Smooth muscle cell (in vitro differentiated cells): ENCODE measurements around the gene FAM9A. TPM values are rescaled to one million over a fixed set of nuclear protein-coding genes. Genes with fewer than 3 reads are reported as not detected.
A peak's percentile ranks its signal among the peaks of the same experiment; 100 is the strongest.

Experiments used
- DNase-seq: peaks from one replicate; lab custom pipeline; 2025; ENCODE audit not compliant: unreplicated experiment; lab: John Stamatoyannopoulos, UW
- H2AFZ ChIP-seq: fragments of 200-600 bp; sonication (generic); 2 replicates; pipeline ENCODE4 v1.6.0; 2016; ENCODE audit warnings: antibody characterized with exemption, low read depth, mild to moderate bottlenecking
- H3F3A ChIP-seq: fragments of 200-600 bp; sonication (generic); 2 replicates; pipeline ENCODE4 v1.6.0; 2017; ENCODE audit warnings: antibody characterized with exemption, low read depth
- H3K27ac ChIP-seq: fragments of 200-600 bp; sonication (generic); 2 replicates; pipeline ENCODE4 v1.5.1; 2016; ENCODE audit warnings: low read depth, mild to moderate bottlenecking
- H3K27me3 ChIP-seq: fragments of 200-600 bp; sonication (generic); 2 replicates; pipeline ENCODE4 v1.6.1; 2016; ENCODE audit warnings: low read depth, mild to moderate bottlenecking
- H3K36me3 ChIP-seq: fragments of 200-600 bp; sonication (generic); 2 replicates; pipeline ENCODE4 v1.5.1; 2016; ENCODE audit warnings: low read depth
- H3K4me1 ChIP-seq: fragments of 200-600 bp; sonication (generic); 2 replicates; pipeline ENCODE4 v1.5.1; 2016; ENCODE audit warnings: low read depth
- H3K4me2 ChIP-seq: fragments of 200-600 bp; sonication (generic); 2 replicates; pipeline ENCODE4 v1.6.0; 2016; ENCODE audit warnings: mild to moderate bottlenecking
- H3K4me3 ChIP-seq: fragments of 200-600 bp; sonication (generic); 2 replicates; pipeline ENCODE4 v1.5.1; 2016; ENCODE audit warnings: mild to moderate bottlenecking
- H3K79me2 ChIP-seq: fragments of 200-600 bp; sonication (generic); 2 replicates; pipeline ENCODE4 v1.6.0; 2016; ENCODE audit warnings: low read depth, mild to moderate bottlenecking
- H3K9ac ChIP-seq: fragments of 200-600 bp; sonication (generic); 2 replicates; pipeline ENCODE4 v1.6.0; 2016; ENCODE audit warnings: low read depth
- H3K9me3 ChIP-seq: fragments of 200-600 bp; sonication (generic); replicated peaks from 2 replicates; pipeline ENCODE4 v1.5.1; 2016; ENCODE audit warnings: low read depth
- H4K20me1 ChIP-seq: fragments of 200-600 bp; sonication (generic); 2 replicates; pipeline ENCODE4 v1.6.0; 2016; ENCODE audit warnings: low read depth
- WGBS: methylation state at CpG from one replicate; pipeline ENCODE4 v1.1.7; 2016; ENCODE audit warnings: low lambda C conversion rate; 5-methylcytosine and 5-hydroxymethylcytosine counted together
- polyA plus RNA-seq: library from polyadenylated mRNA; unstranded; fragments of >200 nt; fragmentation: Nextera tagmentation; extraction: Ambion mirVana; gene quantifications from 2 replicates; pipeline ENCODE4 v1.2.1, GENCODE V29; 2016
- total RNA-seq: library from RNA; depleted of rRNA; stranded (reverse); fragments of >200 nt; gene quantifications from 2 replicates; pipeline ENCODE4 v1.2.3, GENCODE V29; 2014
- TF ChIP-seq, protein P1 (sequence below): fragments of 200-600 bp; sonication (generic); IDR thresholded peaks from 2 replicates; pipeline ENCODE4 v1.5.1; 2017; ENCODE audit warnings: borderline replicate concordance, mild to moderate bottlenecking, antibody characterized with exemption; ENCODE audit not compliant: insufficient read depth, poor library complexity, severe bottlenecking

The FAM9A gene
- total and polyA plus RNA-seq, 2 experiments from 2014 or later = not detected

GRCh38 chrX:8755813-8756212, 45.4 kb downstream of the FAM9A start:
- TF ChIP-seq, protein P1, sequence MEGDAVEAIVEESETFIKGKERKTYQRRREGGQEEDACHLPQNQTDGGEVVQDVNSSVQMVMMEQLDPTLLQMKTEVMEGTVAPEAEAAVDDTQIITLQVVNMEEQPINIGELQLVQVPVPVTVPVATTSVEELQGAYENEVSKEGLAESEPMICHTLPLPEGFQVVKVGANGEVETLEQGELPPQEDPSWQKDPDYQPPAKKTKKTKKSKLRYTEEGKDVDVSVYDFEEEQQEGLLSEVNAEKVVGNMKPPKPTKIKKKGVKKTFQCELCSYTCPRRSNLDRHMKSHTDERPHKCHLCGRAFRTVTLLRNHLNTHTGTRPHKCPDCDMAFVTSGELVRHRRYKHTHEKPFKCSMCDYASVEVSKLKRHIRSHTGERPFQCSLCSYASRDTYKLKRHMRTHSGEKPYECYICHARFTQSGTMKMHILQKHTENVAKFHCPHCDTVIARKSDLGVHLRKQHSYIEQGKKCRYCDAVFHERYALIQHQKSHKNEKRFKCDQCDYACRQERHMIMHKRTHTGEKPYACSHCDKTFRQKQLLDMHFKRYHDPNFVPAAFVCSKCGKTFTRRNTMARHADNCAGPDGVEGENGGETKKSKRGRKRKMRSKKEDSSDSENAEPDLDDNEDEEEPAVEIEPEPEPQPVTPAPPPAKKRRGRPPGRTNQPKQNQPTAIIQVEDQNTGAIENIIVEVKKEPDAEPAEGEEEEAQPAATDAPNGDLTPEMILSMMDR = no peak
- Histone ChIP-seq H3K79me2 (no peaks in the 10 kb centered on the region), H3K4me1 (no peaks in the 10 kb centered on the region), H3K9ac (no peak overlapping the region), H4K20me1 (no peaks in the 10 kb centered on the region), H3K9me3 (no peaks in the 10 kb centered on the region), H3K27me3 (no peaks in the 10 kb centered on the region), H3K27ac (no peak overlapping the region), H3K4me3 (no peak overlapping the region), H3K4me2 (no peak overlapping the region), H2AFZ (no peak overlapping the region), H3F3A (no peaks in the 10 kb centered on the region), H3K36me3 (no peaks in the 10 kb centered on the region)
- no peak for DNase-seq

- H3K9me3 ChIP-seq = no peaks in the 10 kb centered on the region
- no peaks in the 10 kb centered on the region for H3K36me3 ChIP-seq
- H3K27me3 ChIP-seq = no peaks in the 10 kb centered on the region
- no peak overlapping the region for H3K4me3 ChIP-seq
- H3F3A ChIP-seq = no peaks in the 10 kb centered on the region
- WGBS = 85% methylated on average over 4 of the region's 4 CpGs
- TF ChIP-seq, protein P1 = peak; percentile 16
- H3K79me2 ChIP-seq = no peaks in the 10 kb centered on the region
- no peaks in the 10 kb centered on the region for H3K4me1 ChIP-seq
- no peak overlapping the region for H3K4me2 ChIP-seq
- H3K9ac ChIP-seq = no peak overlapping the region
- H2AFZ ChIP-seq = no peak overlapping the region
- H3K27ac ChIP-seq = no peak overlapping the region
- no peak for DNase-seq
- H4K20me1 ChIP-seq = no peaks in the 10 kb centered on the region
These were observed 46.1 kb downstream of the FAM9A start for GRCh38 chrX:8755116-8755515.

GRCh38 chrX:8749697-8750096, 51.5 kb downstream of the FAM9A start:
- no peaks in the 10 kb centered on the region for H3K27me3 ChIP-seq
- H3K9ac ChIP-seq = no peak overlapping the region
- H3K9me3 ChIP-seq = no peaks in the 10 kb centered on the region
- no peak overlapping the region for H2AFZ ChIP-seq
- H3K4me2 ChIP-seq = no peak overlapping the region
- no peaks in the 10 kb centered on the region for H4K20me1 ChIP-seq
- TF ChIP-seq, protein P1 = no peak
- H3K4me3 ChIP-seq = no peak overlapping the region
- no peaks in the 10 kb centered on the region for H3K36me3 ChIP-seq
- no peaks in the 10 kb centered on the region for H3K79me2 ChIP-seq
- H3F3A ChIP-seq = no peaks in the 10 kb centered on the region
- no peak overlapping the region for H3K27ac ChIP-seq
- no peak for DNase-seq
- H3K4me1 ChIP-seq = no peaks in the 10 kb centered on the region

- no peaks in the 10 kb centered on the region for H3F3A ChIP-seq
- H4K20me1 ChIP-seq = no peaks in the 10 kb centered on the region
- H3K4me2 ChIP-seq = no peak overlapping the region
- no peak overlapping the region for H3K27ac ChIP-seq
- no peaks in the 10 kb centered on the region for H3K27me3 ChIP-seq
- H2AFZ ChIP-seq = no peak overlapping the region
- H3K79me2 ChIP-seq = no peaks in the 10 kb centered on the region
- TF ChIP-seq, protein P1 = peak; percentile 45
- no peaks in the 10 kb centered on the region for H3K4me1 ChIP-seq
- no peak for DNase-seq
- H3K9me3 ChIP-seq = no peaks in the 10 kb centered on the region
- 47% methylated on average over 6 of the region's 6 CpGs for WGBS
- no peak overlapping the region for H3K4me3 ChIP-seq
- H3K9ac ChIP-seq = no peak overlapping the region
- H3K36me3 ChIP-seq = no peaks in the 10 kb centered on the region
These were observed 52.3 kb downstream of the FAM9A start for GRCh38 chrX:8748855-8749254.
